HepG2 (cell line): ENCODE results near the gene ATL2. TPM values are rescaled to one million over a fixed set of nuclear protein-coding genes. Genes with fewer than 3 reads are reported as not detected.
A peak's percentile ranks its signal among the peaks of the same experiment; 100 is the strongest.

Experiments
- ATAC-seq: fragments of 200-7000 bp; cut with Tn5 transposase; 3 replicates; pipeline ENCODE4 v1.9.1; 2020; ENCODE audit warnings: mild to moderate bottlenecking, moderate library complexity
- BruUV-seq: library from RNA; stranded (reverse); fragments of 400-500 nt; replicated peaks from 2 replicates; lab custom pipeline; 2021; lab: Mats Ljungman, UMichigan
- CTCF ChIA-PET: fragments of 300-600 bp; formaldehyde crosslinking; extraction: SDS; loops from one replicate; lab custom pipeline; 2021; ENCODE audit warnings: low total read pairs, inconsistent platforms, low intra/inter-chr PET ratio; lab: Yijun Ruan, JAX
- POLR2A ChIA-PET: fragments of 350-600 bp; sonication (Branson Sonifier 250); formaldehyde crosslinking; loops from one replicate; lab custom pipeline; 2020; ENCODE audit warnings: antibody characterized with exemption, inconsistent platforms; lab: Yijun Ruan, JAX
- DNase-seq: peaks from one replicate; pipeline ENCODE4 v3.0.0-alpha.2; 2015; ENCODE audit warnings: low spot score
- FAIRE-seq: peaks from 3 replicates; lab custom pipeline; 2011; peaks lifted over from hg19 to GRCh38; lab: Jason Lieb, UNC
- H2AFZ ChIP-seq: one replicate; pipeline ENCODE4 v1.6.1; 2011; ENCODE audit warnings: low read length, inconsistent platforms
- H3K27ac ChIP-seq: fragments of 300-600 bp; 3 replicates; pipeline ENCODE4 v1.8.0; 2011; ENCODE audit warnings: mixed run types, mild to moderate bottlenecking, mixed read lengths, low read length, inconsistent platforms; ENCODE audit not compliant: insufficient read depth; ENCODE audit errors: extremely low read length
- H3K27me3 ChIP-seq, 2 experiments: fragments of 200-600 bp in 1 of 2; 2 replicates in 1 of 2; 3 replicates in 1 of 2; pipeline versions ENCODE4 v1.6.0 to v1.8.0; 2011; ENCODE audit warnings: low read length in 2 of 2, mild to moderate bottlenecking in 2 of 2, moderate library complexity in 2 of 2, inconsistent platforms in 1 of 2; ENCODE audit not compliant: insufficient read depth in 2 of 2, control insufficient read depth in 1 of 2
- H3K36me3 ChIP-seq, 2 experiments: fragments of 200-600 bp in 1 of 2; replicated peaks in 1 of 2; 2 replicates in 1 of 2; 3 replicates in 1 of 2; pipeline versions ENCODE4 v1.5.1 to v1.8.0; 2011; ENCODE audit warnings: low read length in 2 of 2, inconsistent platforms in 1 of 2; ENCODE audit not compliant: insufficient read depth in 2 of 2, control insufficient read depth in 1 of 2
- H3K4me1 ChIP-seq: 2 replicates; pipeline ENCODE4 v1.5.1; 2012; ENCODE audit warnings: low read length, inconsistent platforms; ENCODE audit not compliant: insufficient read depth
- H3K4me2 ChIP-seq: 2 replicates; pipeline ENCODE4 v1.6.0; 2011; ENCODE audit warnings: low read depth, low read length, inconsistent platforms
- H3K4me3 ChIP-seq, 3 experiments: fragments of 200-600 bp in 1 of 3; sonication (generic), shearing (Covaris generic) in 1 of 3; replicated peaks in 1 of 3; 2 replicates each; pipeline ENCODE4 v1.5.1; 2011 to 2016; ENCODE audit warnings: low read length in 3 of 3, inconsistent platforms in 2 of 3, low read depth in 2 of 3, mild to moderate bottlenecking in 2 of 3, control low read depth in 1 of 3, mixed read lengths in 1 of 3; ENCODE audit not compliant: insufficient read depth in 1 of 3
- H3K79me2 ChIP-seq: one replicate; pipeline ENCODE4 v1.6.1; 2011; ENCODE audit warnings: low read length, inconsistent platforms; ENCODE audit not compliant: insufficient read depth
- H3K9ac ChIP-seq: 2 replicates; pipeline ENCODE4 v1.6.0; 2011; ENCODE audit warnings: mild to moderate bottlenecking, low read depth, low read length, inconsistent platforms; ENCODE audit not compliant: insufficient read depth
- H3K9me3 ChIP-seq: 2 replicates; pipeline ENCODE4 v1.5.1; 2012; ENCODE audit warnings: mild to moderate bottlenecking, low read length
- H4K20me1 ChIP-seq: 2 replicates; pipeline ENCODE4 v1.6.0; 2011; ENCODE audit warnings: inconsistent platforms, mild to moderate bottlenecking, low read length, moderate library complexity; ENCODE audit not compliant: insufficient read depth
- BCL6 ChIP-seq: IDR thresholded peaks from 2 replicates; pipeline ENCODE4 v1.6.1; 2016; ENCODE audit warnings: missing genetic modification reagents, missing compliant biosample characterization
- NR2F6 ChIP-seq, 2 experiments: IDR thresholded peaks; 2 replicates each; pipeline ENCODE4 v1.6.1; 2016; ENCODE audit warnings: antibody characterized with exemption in 1 of 2, mild to moderate bottlenecking in 1 of 2
- RELA ChIP-seq: sonication (generic); formaldehyde crosslinking; IDR thresholded peaks from 2 replicates; pipeline ENCODE4 v1.4.0; 2020; ENCODE audit warnings: missing genetic modification reagents
- SALL1 ChIP-seq: sonication (generic); formaldehyde crosslinking; IDR thresholded peaks from 2 replicates; pipeline ENCODE4 v1.8.0; 2022; ENCODE audit warnings: mild to moderate bottlenecking, missing genetic modification reagents
- SMAD9 ChIP-seq: sonication (generic); formaldehyde crosslinking; IDR thresholded peaks from 2 replicates; pipeline ENCODE4 v1.5.1; 2020; ENCODE audit warnings: mild to moderate bottlenecking, missing genetic modification reagents
- SOX13 ChIP-seq, 3 experiments: fragments of 450-650 bp in 1 of 3; sonication (generic) in 1 of 3; formaldehyde crosslinking in 1 of 3; IDR thresholded peaks in 2 of 3; conservative IDR thresholded peaks in 1 of 3; 2 replicates each; pipeline versions ENCODE4 v1.5.0 to v1.6.1; 2016 to 2020; ENCODE audit warnings: antibody characterized with exemption in 1 of 3, mild to moderate bottlenecking in 1 of 3, missing compliant biosample characterization in 1 of 3, missing genetic modification reagents in 1 of 3, moderate library complexity in 1 of 3
- SOX6 ChIP-seq, 2 experiments: fragments of 450-650 bp in 1 of 2; sonication (generic) in 1 of 2; formaldehyde crosslinking in 1 of 2; IDR thresholded peaks; 2 replicates each; pipeline versions ENCODE4 v1.4.0 to v1.6.1; 2017 to 2020; ENCODE audit warnings: antibody characterized with exemption in 1 of 2, mild to moderate bottlenecking in 1 of 2, missing genetic modification reagents in 1 of 2
- XBP1 ChIP-seq: sonication (generic); formaldehyde crosslinking; IDR thresholded peaks from 2 replicates; pipeline ENCODE4 v1.5.0; 2020; ENCODE audit warnings: missing genetic modification reagents
- ZMYM3 ChIP-seq: sonication (generic); formaldehyde crosslinking; IDR thresholded peaks from 2 replicates; pipeline ENCODE4 v1.5.1; 2020; ENCODE audit warnings: mild to moderate bottlenecking, missing genetic modification reagents
- ZNF788 ChIP-seq: sonication (generic); formaldehyde crosslinking; IDR thresholded peaks from 2 replicates; pipeline ENCODE4 v1.5.0; 2020; ENCODE audit warnings: mild to moderate bottlenecking, missing genetic modification reagents, borderline replicate concordance
- WGBS: methylation state at CpG from one replicate; pipeline ENCODE4 v1.1.6; 2017; ENCODE audit warnings: low lambda C conversion rate; 5-methylcytosine and 5-hydroxymethylcytosine counted together
- in situ Hi-C: cut with HindIII; loops from 2 replicates; pipeline ENCODE4 v1.10.0; 2017; ENCODE audit warnings: low pct_unique_long_range_greater_than_20kb; ENCODE audit not compliant: extremely low pct_ligation_motif_present
- intact Hi-C: fragments of 100-400 bp; cut with micrococcal nuclease; formaldehyde crosslinking; loops from one replicate; pipeline ENCODE4 v1.10.0; 2022; ENCODE audit not compliant: unreplicated experiment
- polyA plus RNA-seq, 8 experiments: library from polyadenylated mRNA; depleted of rRNA in 3 of 8; stranded (reverse) in 7 of 8; unstranded in 1 of 8; fragments of >200 nt; fragmentation: Illumina TruSeq in 4 of 8; extraction: Trizol in 4 of 8; gene quantifications; 2 replicates each; pipeline versions ENCODE4 v1.2.1 to v1.2.3, GENCODE V29; 2011 to 2016; ENCODE audit warnings: low read depth in 4 of 8, missing spikeins in 1 of 8, mixed read lengths in 1 of 8; ENCODE audit not compliant: insufficient read depth in 1 of 8
- total RNA-seq, 5 experiments: library from RNA; depleted of rRNA; stranded (reverse); fragments of >200 nt; fragmentation: Illumina TruSeq; extraction: Trizol; gene quantifications; 2 replicates each; pipeline ENCODE4 v1.2.3, GENCODE V29; 2016; ENCODE audit warnings: low read depth in 1 of 5
- TF ChIP-seq, protein P1 (sequence below): sonication (generic); formaldehyde crosslinking; conservative IDR thresholded peaks from 2 replicates; pipeline ENCODE4 v1.4.0; 2020; ENCODE audit warnings: mild to moderate bottlenecking, missing genetic modification reagents, moderate library complexity

The ATL2 gene
- total and polyA plus RNA-seq, 2 of the 13 experiments (the other 11 are each of a cell fraction or from before 2014, with no cell fraction given): 56.5 to 119 TPM

GRCh38 chr2:38381381-38382143, 4.5 kb upstream of the ATL2 start:
- H3K4me1 ChIP-seq: peaks cover 54% of the 10 kb centered on the region
- no peak for DNase-seq
- H2AFZ ChIP-seq: no peak overlapping the region
- 59% methylated on average over 6 of the region's 6 CpGs for whole genome bisulfite sequencing
- TF ChIP-seq XBP1 (CRISPR knock-in tag): no peak
- TF ChIP-seq SMAD9: 0 out of 2 replicates have a peak, but pooled peaks have one; percentile 24
- H3K27ac ChIP-seq: no peak overlapping the region
- peaks cover 0 to 2% of the 10 kb centered on the region in 2 experiments; a peak in 1 of 5 replicates for H3K27me3 ChIP-seq
- H3K4me3 ChIP-seq: peak overlapping the region in 1 of 3 experiments; percentile 49; a peak in 1 of 6 replicates
- intact Hi-C loops: no loop called here
- H4K20me1 ChIP-seq: no peaks in the 10 kb centered on the region; the same call in 1 of the 2 replicates
- H3K9ac ChIP-seq: no peak overlapping the region
- POLR2A ChIA-PET: no interaction called here
- H3K9me3 ChIP-seq: no peaks in the 10 kb centered on the region
- no TSS peak for BruUV-seq
- CTCF ChIA-PET: no interaction called here
- no peaks in the 10 kb centered on the region for H3K36me3 ChIP-seq
- no peak for FAIRE-seq
- in situ Hi-C loops: no loop called here
- peaks cover under 1% of the 10 kb centered on the region for H3K79me2 ChIP-seq
- ATAC-seq: no peak
- peak overlapping the region; percentile 89; the same call in 1 of the 2 replicates for H3K4me2 ChIP-seq

GRCh38 chr2:38380397-38381130, 3.5 kb upstream of the ATL2 start:
- Histone ChIP-seq H3K4me1 (peaks cover 55% of the 10 kb centered on the region), H3K27me3 (no peaks in the 10 kb centered on the region; a peak in 1 of 5 replicates), H3K9ac (peak overlapping the region; percentile 46), H4K20me1 (peaks cover 10% of the 10 kb centered on the region), H3K4me2 (peak overlapping the region; percentile 89), H3K79me2 (peaks cover 11% of the 10 kb centered on the region), H3K36me3 (no peaks in the 10 kb centered on the region), H3K9me3 (no peaks in the 10 kb centered on the region), H3K4me3 (peak overlapping the region; percentile 25 to 49 (median 49)), H3K27ac (peak overlapping the region; percentile 65), H2AFZ (peak overlapping the region; percentile 85)
- WGBS: under 1% methylated on average over 10 of the region's 10 CpGs
- peak; percentile 8 for FAIRE-seq
- in situ Hi-C loops: no loop called here
- DNase-seq: peak; percentile 42
- BruUV-seq: no TSS peak
- CTCF ChIA-PET: no interaction called here
- peak; percentile 17 for ATAC-seq
- intact Hi-C loops: no loop called here
- POLR2A ChIA-PET: interaction anchor here (0.8 to 2.0 kb wide), 2 partner anchors 27 to 28 kb away, joined by 4 to 6 read pairs; no protein-coding TSS in a partner anchor
- no peak for TF ChIP-seq SOX13 (IDR thresholded peaks at IDR 0.05)
- TF ChIP-seq SOX13 (CRISPR knock-in tag; conservative IDR thresholded peaks at IDR 0.05 in 1 of 2, IDR thresholded peaks at IDR 0.05 in 1 of 2): peak in 1 of 2 experiments; percentile 38; a peak in 1 of 4 replicates
- TF ChIP-seq ZNF788 (CRISPR knock-in tag): no peak
- TF ChIP-seq SOX6 (IDR thresholded peaks at IDR 0.05): no peak
- peak; percentile 35; the same call in 1 of the 2 replicates for TF ChIP-seq SOX6 (CRISPR knock-in tag; IDR thresholded peaks at IDR 0.05)
- no peak for TF ChIP-seq RELA (CRISPR knock-in tag)
- TF ChIP-seq NR2F6 (IDR thresholded peaks at IDR 0.05): peak; percentile 52; the same call in 1 of the 2 replicates
- TF ChIP-seq NR2F6 (CRISPR knock-in tag; IDR thresholded peaks at IDR 0.05): no peak
- TF ChIP-seq ZMYM3 (CRISPR knock-in tag): 0 out of 2 replicates have a peak, but pooled peaks have one; percentile 5
- peak; percentile 63; the same call in 1 of the 2 replicates for TF ChIP-seq SALL1 (CRISPR knock-in tag)
- peak; percentile 31; the same call in 1 of the 2 replicates for TF ChIP-seq BCL6 (CRISPR knock-in tag)
- TF ChIP-seq, protein P1, sequence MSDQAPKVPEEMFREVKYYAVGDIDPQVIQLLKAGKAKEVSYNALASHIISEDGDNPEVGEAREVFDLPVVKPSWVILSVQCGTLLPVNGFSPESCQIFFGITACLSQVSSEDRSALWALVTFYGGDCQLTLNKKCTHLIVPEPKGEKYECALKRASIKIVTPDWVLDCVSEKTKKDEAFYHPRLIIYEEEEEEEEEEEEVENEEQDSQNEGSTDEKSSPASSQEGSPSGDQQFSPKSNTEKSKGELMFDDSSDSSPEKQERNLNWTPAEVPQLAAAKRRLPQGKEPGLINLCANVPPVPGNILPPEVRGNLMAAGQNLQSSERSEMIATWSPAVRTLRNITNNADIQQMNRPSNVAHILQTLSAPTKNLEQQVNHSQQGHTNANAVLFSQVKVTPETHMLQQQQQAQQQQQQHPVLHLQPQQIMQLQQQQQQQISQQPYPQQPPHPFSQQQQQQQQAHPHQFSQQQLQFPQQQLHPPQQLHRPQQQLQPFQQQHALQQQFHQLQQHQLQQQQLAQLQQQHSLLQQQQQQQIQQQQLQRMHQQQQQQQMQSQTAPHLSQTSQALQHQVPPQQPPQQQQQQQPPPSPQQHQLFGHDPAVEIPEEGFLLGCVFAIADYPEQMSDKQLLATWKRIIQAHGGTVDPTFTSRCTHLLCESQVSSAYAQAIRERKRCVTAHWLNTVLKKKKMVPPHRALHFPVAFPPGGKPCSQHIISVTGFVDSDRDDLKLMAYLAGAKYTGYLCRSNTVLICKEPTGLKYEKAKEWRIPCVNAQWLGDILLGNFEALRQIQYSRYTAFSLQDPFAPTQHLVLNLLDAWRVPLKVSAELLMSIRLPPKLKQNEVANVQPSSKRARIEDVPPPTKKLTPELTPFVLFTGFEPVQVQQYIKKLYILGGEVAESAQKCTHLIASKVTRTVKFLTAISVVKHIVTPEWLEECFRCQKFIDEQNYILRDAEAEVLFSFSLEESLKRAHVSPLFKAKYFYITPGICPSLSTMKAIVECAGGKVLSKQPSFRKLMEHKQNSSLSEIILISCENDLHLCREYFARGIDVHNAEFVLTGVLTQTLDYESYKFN (CRISPR knock-in tag): peak; percentile 75
